ENCODE data around the gene BDKRB2. TPM values are rescaled to one million over a fixed set of nuclear protein-coding genes. Genes with fewer than 3 reads are reported as not detected.

BDKRB2 gene
- total and polyA plus RNA-seq, 2 of the 8 experiments (the other 6 are each of a cell fraction or from before 2014, with no cell fraction given), result 0.13 to 0.21 TPM

DNA sequence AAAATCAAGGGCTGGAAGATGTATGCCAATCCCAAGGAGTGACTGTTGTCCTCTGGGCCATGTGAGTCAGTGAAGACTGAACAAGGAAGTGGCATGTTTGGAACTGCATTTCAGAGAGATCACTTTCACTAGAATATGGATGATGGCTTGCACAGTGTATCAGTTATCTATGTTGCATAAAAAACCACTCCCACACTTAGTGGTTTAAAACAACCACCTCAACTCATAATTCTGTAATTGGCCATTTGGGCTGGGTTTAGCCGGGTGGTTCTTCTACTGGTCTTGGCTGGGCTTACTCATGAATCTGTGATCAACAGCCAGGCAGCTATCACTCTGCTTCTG lies 66.8 kb downstream of the BDKRB2 start:
- H3K27ac ChIP-seq (ENCODE audit: low read depth, low read length), result no peak overlapping the region
- POLR2A ChIA-PET (ENCODE audit: partially characterized antibody), result no interaction called here
- no peak overlapping the region for H3K14ac ChIP-seq (ENCODE audit: insufficient read length)
- no peak overlapping the region for H4K8ac ChIP-seq (ENCODE audit: extremely low read depth, insufficient read depth, low read length)
- no peaks in the 10 kb centered on the region for H4K20me1 ChIP-seq (replicated peaks in 1 of 2; ENCODE audit: control insufficient read depth in 1 of 2, insufficient read depth in 2 of 2, low read length in 2 of 2)
- H3K79me2 ChIP-seq (ENCODE audit: control insufficient read depth in 1 of 2, insufficient read depth in 2 of 2, low read length in 2 of 2), result no peaks in the 10 kb centered on the region
- H2BK120ac ChIP-seq (replicated peaks; ENCODE audit: low read depth, low read length), result no peak overlapping the region
- H2BK15ac ChIP-seq (ENCODE audit: low read length), result no peak overlapping the region
- H4K5ac ChIP-seq (ENCODE audit: insufficient read length, low read depth, low read length), result no peak overlapping the region
- H4K91ac ChIP-seq (replicated peaks; ENCODE audit: insufficient read length, low read length), result no peak overlapping the region
- no peaks in the 10 kb centered on the region for H3K4me1 ChIP-seq (replicated peaks in 1 of 4; ENCODE audit: control insufficient read depth in 3 of 4, insufficient read depth in 4 of 4, low read length in 3 of 4)
- H2BK5ac ChIP-seq (ENCODE audit: low read depth, low read length), result no peak overlapping the region
- H3K9me3 ChIP-seq (ENCODE audit: insufficient read depth in 2 of 2, low read depth in 1 of 2, low read length in 1 of 2), result 0 out of 4 replicates have a peak, but pooled peaks cover 0 to 4% of the 10 kb centered on the region in 2 experiments
- H2AK5ac ChIP-seq (ENCODE audit: low read depth, low read length), result no peak overlapping the region
- H3K27me3 ChIP-seq (replicated peaks in 1 of 4; ENCODE audit: control insufficient read depth in 3 of 4, extremely low read depth in 1 of 4, insufficient read depth in 3 of 4, low read length in 3 of 4), result no peaks in the 10 kb centered on the region
- H3K23me2 ChIP-seq (ENCODE audit: low read depth, low read length), result no peaks in the 10 kb centered on the region
- no peak overlapping the region for H2AFZ ChIP-seq (ENCODE audit: low read length)
- no peak overlapping the region for H3K4ac ChIP-seq (replicated peaks; ENCODE audit: insufficient read length, low read depth, low read length)
- CTCF ChIA-PET (ENCODE audit: partially characterized antibody), result interaction anchor here (1.0 to 12.6 kb wide), 4 partner anchors 10 to 168 kb away, joined by 3 to 268 read pairs (median 24); no protein-coding TSS in a partner anchor
- no peak overlapping the region for H3K23ac ChIP-seq (ENCODE audit: insufficient read length)
- no peak overlapping the region for H3K56ac ChIP-seq (replicated peaks; ENCODE audit: insufficient read length, low read depth, low read length)
- no peaks in the 10 kb centered on the region for H3K36me3 ChIP-seq (ENCODE audit: control insufficient read depth in 2 of 4, insufficient read depth in 4 of 4, low read length in 3 of 4)
- H3K79me1 ChIP-seq (ENCODE audit: low read depth, low read length), result no peaks in the 10 kb centered on the region
- H3K4me2 ChIP-seq (ENCODE audit: insufficient read depth in 1 of 2, low read depth in 2 of 2, low read length in 2 of 2), result no peak overlapping the region
- H3K4me3 ChIP-seq (ENCODE audit: extremely low read depth in 1 of 4, insufficient read depth in 2 of 4, low read depth in 3 of 4, low read length in 4 of 4), result no peak overlapping the region
- FAIRE-seq (no peak), DNase-seq (ENCODE audit: low read depth in 1 of 2, low spot score in 2 of 2) (no peak)
- 86% methylated on average over 1 of the region's 1 CpG; no CpG with 5 or more reads in 1 of the 2 experiments for WGBS, 2 experiments (ENCODE audit: extremely low coverage in 1 of 2, insufficient coverage in 1 of 2, insufficient read length in 1 of 2, insufficient replicate concordance in 2 of 2, low coverage in 1 of 2, low lambda C conversion rate in 2 of 2, missing lambda C conversion rate in 1 of 2)
- H2BK20ac ChIP-seq (ENCODE audit: low read length), result no peak overlapping the region
- TF ChIP-seq RNF2 (IDR thresholded peaks at IDR 0.05; ENCODE audit: borderline replicate concordance, low read depth, low read length, missing control alignments, poor library complexity, severe bottlenecking), result no peak
- TF ChIP-seq, protein P1, sequence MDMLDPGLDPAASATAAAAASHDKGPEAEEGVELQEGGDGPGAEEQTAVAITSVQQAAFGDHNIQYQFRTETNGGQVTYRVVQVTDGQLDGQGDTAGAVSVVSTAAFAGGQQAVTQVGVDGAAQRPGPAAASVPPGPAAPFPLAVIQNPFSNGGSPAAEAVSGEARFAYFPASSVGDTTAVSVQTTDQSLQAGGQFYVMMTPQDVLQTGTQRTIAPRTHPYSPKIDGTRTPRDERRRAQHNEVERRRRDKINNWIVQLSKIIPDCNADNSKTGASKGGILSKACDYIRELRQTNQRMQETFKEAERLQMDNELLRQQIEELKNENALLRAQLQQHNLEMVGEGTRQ (IDR thresholded peaks at IDR 0.05; ENCODE audit: low read length), result no peak
- H2BK12ac ChIP-seq (ENCODE audit: low read depth, low read length), result no peak overlapping the region
- H3K9ac ChIP-seq (replicated peaks in 1 of 4; ENCODE audit: extremely low read depth in 1 of 4, low read depth in 3 of 4, low read length in 3 of 4), result no peak overlapping the region
- H3K18ac ChIP-seq (ENCODE audit: extremely low read depth, low read length), result no peak overlapping the region

Data from H1 (cell line).